Gastrocnemius medialis (tissue), 4 donors: Measurements from ENCODE around the gene C19orf12. TPM values are rescaled to one million over a fixed set of nuclear protein-coding genes. Genes with fewer than 3 reads are reported as not detected.

Experiments
- ATAC-seq, 2 donors: fragments of 150-250 bp; one replicate each; pipeline ENCODE4 v1.9.1; 2016
- DNase-seq, 2 donors: peaks; one replicate each; pipeline ENCODE4 v3.0.0-alpha.2; 2019
- H3K27ac ChIP-seq, 4 donors: fragments of 200-600 bp; sonication (generic); 1 replicate in 1 of 4; 2 replicates in 3 of 4; pipeline ENCODE4 v1.5.1; 2016 to 2018; ENCODE audit warnings: mild to moderate bottlenecking in 2 of 4, moderate library complexity in 1 of 4
- H3K27me3 ChIP-seq, 3 donors: fragments of 200-600 bp; sonication (generic) in 2 of 3; 1 replicate in 1 of 3; 2 replicates in 2 of 3; pipeline versions ENCODE4 v1.5.1 to v1.6.0; 2016 to 2019; ENCODE audit warnings: mild to moderate bottlenecking in 1 of 3, moderate library complexity in 1 of 3
- H3K36me3 ChIP-seq, 2 donors: fragments of 200-600 bp; sonication (generic) in 1 of 2; one replicate each; pipeline ENCODE4 v1.5.1; 2017 to 2018
- H3K4me1 ChIP-seq, 2 donors: fragments of 200-600 bp; sonication (generic) in 1 of 2; one replicate each; pipeline ENCODE4 v1.5.1; 2016 to 2017; ENCODE audit warnings: mild to moderate bottlenecking in 2 of 2
- H3K4me3 ChIP-seq, 4 donors: fragments of 200-600 bp; sonication (generic) in 3 of 4; 1 replicate in 1 of 4; 2 replicates in 3 of 4; pipeline ENCODE4 v1.5.1; 2016 to 2019; ENCODE audit warnings: mild to moderate bottlenecking in 2 of 4
- H3K9me3 ChIP-seq, 3 donors: fragments of 200-600 bp; sonication (generic) in 2 of 3; 1 replicate in 1 of 3; 2 replicates in 2 of 3; pipeline ENCODE4 v1.5.1; 2016 to 2019
- CTCF ChIP-seq, 5 experiments: fragments of 450-650 bp in 3 of 5; fragments of 200-600 bp in 2 of 5; sonication (generic) in 2 of 5; IDR thresholded peaks in 4 of 5; conservative IDR thresholded peaks in 1 of 5; 1 replicate in 4 of 5; 2 replicates in 1 of 5; pipeline ENCODE4 v1.5.1; 2016 to 2019; ENCODE audit warnings: antibody characterized with exemption in 5 of 5, mild to moderate bottlenecking in 3 of 5, moderate library complexity in 3 of 5
- POLR2A ChIP-seq, 2 donors: fragments of 450-650 bp; IDR thresholded peaks; one replicate each; pipeline ENCODE4 v1.6.1; 2017; ENCODE audit warnings: antibody characterized with exemption in 2 of 2, mild to moderate bottlenecking in 2 of 2, moderate library complexity in 2 of 2
- in situ Hi-C, 4 donors: fragments of 200-750 bp; cut with MboI; loops; one replicate each; pipeline versions ENCODE4 v1.15.0 to v1.8.0; 2017; ENCODE audit warnings: low sequenced_read_pairs in 4 of 4
- intact Hi-C: fragments of 100-400 bp; cut with DNase I; formaldehyde crosslinking; loops from one replicate; pipeline ENCODE4 v1.15.1; 2023; ENCODE audit warnings: low total_unique reads
- total RNA-seq, 4 donors: library from RNA; depleted of rRNA; stranded (reverse); fragments of >200 nt; gene quantifications; one replicate each; pipeline versions ENCODE4 v1.1.0 to v1.2.3, GENCODE V29; 2016

The C19orf12 gene
- total RNA-seq, 4 donors from 2014 or later: 54.4 to 142 (median 69.8) TPM

GRCh38 chr19:29694669-29695627, 20.1 kb downstream of the C19orf12 start:
- TF ChIP-seq POLR2A (IDR thresholded peaks at IDR 0.05) (no peak), CTCF (IDR thresholded peaks at IDR 0.05 in 4 of 5, conservative IDR thresholded peaks at IDR 0.05 in 1 of 5) (peak; percentile 92 to 96 (median 92))
- intact Hi-C loops (loop anchor here (1.0 kb wide), 1 partner anchor 21 kb away; no protein-coding TSS in a partner anchor), in situ Hi-C loops (no loop called here)
- Histone ChIP-seq H3K4me3 (no peak overlapping the region), H3K36me3 (no peaks in the 10 kb centered on the region), H3K27ac (peak overlapping the region; percentile 48 to 78 (median 68)), H3K4me1 (peaks cover 13 to 26% of the 10 kb centered on the region in 2 donors), H3K9me3 (no peaks in the 10 kb centered on the region), H3K27me3 (no peaks in the 10 kb centered on the region)
- ATAC-seq (peak; percentile 79 to 82), DNase-seq (peak; percentile 83 to 94)

DNA sequence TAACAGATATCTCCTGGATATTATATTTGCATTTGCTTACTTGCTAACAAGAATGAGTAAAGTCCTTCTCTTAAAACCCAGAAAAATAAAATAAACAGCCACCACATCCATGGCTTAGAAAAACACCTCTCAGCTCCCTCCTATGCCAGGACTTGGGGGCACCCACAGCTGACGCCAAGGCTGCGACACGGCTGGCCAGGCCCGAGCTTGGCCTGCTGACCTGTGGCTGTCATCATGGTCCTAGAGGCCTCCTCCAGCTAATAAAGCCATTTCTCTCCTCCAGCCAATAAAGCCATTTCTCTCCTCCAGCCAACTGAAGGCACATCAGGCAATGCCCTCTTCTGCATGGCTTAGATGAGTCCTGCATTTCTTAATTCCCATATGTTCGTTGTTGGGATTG, 20.9 kb downstream of the C19orf12 start:
- Histone ChIP-seq H3K4me1 (peaks cover 13 to 26% of the 10 kb centered on the region in 2 donors), H3K4me3 (no peak overlapping the region), H3K27ac (peak overlapping the region; percentile 42 to 78 (median 68)), H3K27me3 (no peaks in the 10 kb centered on the region), H3K36me3 (no peaks in the 10 kb centered on the region), H3K9me3 (no peaks in the 10 kb centered on the region)
- in situ Hi-C loops (no loop called here), intact Hi-C loops (loop anchor here (1.0 kb wide), 1 partner anchor 22 kb away; no protein-coding TSS in a partner anchor)
- DNase-seq: no peak
- TF ChIP-seq POLR2A (IDR thresholded peaks at IDR 0.05) (no peak), CTCF (IDR thresholded peaks at IDR 0.05 in 4 of 5, conservative IDR thresholded peaks at IDR 0.05 in 1 of 5) (no peak)
- no peak for ATAC-seq

- in situ Hi-C loops: no loop called here
- Histone ChIP-seq H3K9me3 (no peaks in the 10 kb centered on the region), H3K27me3 (no peaks in the 10 kb centered on the region), H3K27ac (peak overlapping the region; percentile 94 to 100 (median 98)), H3K4me1 (peaks cover 38 to 43% of the 10 kb centered on the region in 2 donors), H3K4me3 (no peak overlapping the region), H3K36me3 (no peaks in the 10 kb centered on the region)
- DNase-seq (peak in 1 of 2 donors; percentile 65), ATAC-seq (peak; percentile 15 to 20)
- no peak for TF ChIP-seq POLR2A (IDR thresholded peaks at IDR 0.05)
- TF ChIP-seq CTCF (IDR thresholded peaks at IDR 0.05 in 4 of 5, conservative IDR thresholded peaks at IDR 0.05 in 1 of 5): peak; percentile 53 to 75 (median 68)
- intact Hi-C loops: loop anchor here (1.0 kb wide), 2 partner anchors 26 to 81 kb away; partner anchors contain the start of gene PLEKHF1
These were observed 24.2 kb downstream of the C19orf12 start for GRCh38 chr19:29690842-29691241.

GRCh38 chr19:29687897-29688728, 26.9 kb downstream of the C19orf12 start:
- DNase-seq (peak in 1 of 2 donors; percentile 56), ATAC-seq (peak; percentile 11 to 13)
- in situ Hi-C loops: no loop called here
- no peaks in the 10 kb centered on the region for H3K27me3 ChIP-seq
- no peaks in the 10 kb centered on the region for H3K36me3 ChIP-seq
- H3K9me3 ChIP-seq: no peaks in the 10 kb centered on the region
- intact Hi-C loops: loop anchor here (1.0 kb wide), 1 partner anchor 22 kb away; no protein-coding TSS in a partner anchor
- no peak for TF ChIP-seq POLR2A (IDR thresholded peaks at IDR 0.05)
- TF ChIP-seq CTCF (IDR thresholded peaks at IDR 0.05 in 4 of 5, conservative IDR thresholded peaks at IDR 0.05 in 1 of 5): no peak
- H3K4me3 ChIP-seq: no peak overlapping the region
- H3K4me1 ChIP-seq: peaks cover 38 to 46% of the 10 kb centered on the region in 2 donors
- H3K27ac ChIP-seq: peak overlapping the region; percentile 94 to 100 (median 98)
